HG03064 (cell line): Measurements from ENCODE around the gene ERBB4.
"Not testable (repeated sequence)": the region's sequence is repeated elsewhere in the genome, so short reads cannot be mapped to it uniquely, and the experiment has no call there.

ENCODE experiments used
- ATAC-seq: cut with Tn5 transposase; IDR thresholded peaks from one replicate; pipeline ENCODE4 v1.9.1; 2021; ENCODE audit warnings: low read depth; ENCODE audit not compliant: unreplicated experiment

The ERBB4 gene

DNA sequence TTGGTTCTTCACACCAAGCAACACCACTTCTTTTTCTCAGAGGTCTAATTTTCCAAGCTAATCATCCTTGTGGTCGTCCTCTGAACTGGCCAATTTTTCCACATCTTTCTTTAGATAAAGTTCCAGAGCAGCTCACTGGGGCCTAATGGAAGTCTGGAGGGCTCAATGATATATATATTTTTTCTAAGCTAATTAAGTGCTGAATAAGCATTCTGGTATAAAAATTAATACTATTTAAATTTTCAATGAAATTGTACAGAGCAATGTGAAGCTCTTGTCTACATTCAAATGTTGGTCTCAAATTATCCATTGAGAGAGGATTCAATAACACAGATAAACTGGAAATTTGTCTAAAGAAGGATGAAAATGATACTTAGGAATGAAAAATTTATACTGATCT lies 866.6 kb downstream of the ERBB4 start:
- ATAC-seq, result no peak

DNA sequence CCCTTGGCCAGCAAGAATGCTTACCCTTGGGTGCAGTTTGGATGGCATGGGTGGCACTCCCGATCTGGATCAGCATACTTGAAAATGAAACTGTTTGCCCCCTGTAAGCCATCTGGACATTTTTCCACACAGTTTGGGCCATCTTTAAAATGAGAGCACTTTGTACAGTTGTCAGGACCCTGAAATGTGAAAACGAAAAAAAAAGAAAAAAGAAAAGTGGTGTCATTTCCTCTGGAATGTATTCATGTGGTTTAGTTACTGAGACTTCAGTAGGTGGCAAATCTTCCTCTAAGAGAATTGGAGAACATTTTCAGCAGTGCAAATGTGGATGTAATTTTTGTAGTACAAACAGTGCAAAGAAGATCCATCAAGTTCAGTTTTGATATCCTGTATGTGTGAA lies 873.3 kb downstream of the ERBB4 start:
- no peak for ATAC-seq

DNA sequence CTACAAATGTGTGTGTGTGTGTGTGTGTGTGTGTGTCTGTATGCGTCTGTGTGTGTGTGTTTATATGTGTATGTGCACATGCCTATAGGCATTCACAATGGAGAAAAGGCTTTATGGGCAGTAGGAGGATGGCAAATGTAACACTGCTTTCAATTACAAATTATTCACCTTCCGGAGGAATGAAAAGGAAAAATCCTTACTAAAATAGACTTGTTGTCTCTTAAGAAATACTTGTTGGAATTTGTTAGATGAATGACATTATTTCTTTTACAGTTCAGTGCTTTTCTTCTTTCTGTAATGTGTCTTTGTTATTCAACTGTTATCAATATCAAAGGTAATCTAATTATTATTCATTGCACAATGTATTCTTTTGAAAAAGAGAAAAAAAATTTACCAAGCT lies 874.3 kb downstream of the ERBB4 start:
- ATAC-seq, result no peak

DNA sequence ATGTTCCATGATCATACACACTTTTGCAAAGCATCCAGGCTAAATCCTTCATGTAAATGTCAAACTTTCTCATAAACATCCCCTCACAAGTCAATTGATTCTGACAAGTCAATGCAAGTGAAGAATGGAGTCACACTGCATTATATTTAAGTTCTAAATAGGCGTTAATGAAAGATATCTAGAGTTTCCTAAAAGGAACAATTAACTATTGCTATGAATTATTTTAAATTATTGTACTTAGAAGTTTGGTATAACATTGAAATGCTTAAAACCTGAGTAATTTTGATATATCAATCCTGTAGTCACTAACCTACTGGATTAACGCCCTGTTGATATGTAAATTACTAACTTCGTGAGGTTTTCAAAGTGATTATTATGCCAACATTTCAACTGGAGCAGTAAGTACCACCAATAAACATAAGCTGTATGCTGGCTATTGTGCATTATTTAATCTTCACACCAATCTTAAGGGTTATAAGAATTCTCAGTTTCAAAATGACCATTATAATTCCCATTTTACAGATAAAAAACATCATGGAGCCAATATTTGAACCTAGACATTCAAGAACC lies 884.3 kb downstream of the ERBB4 start:
- no peak for ATAC-seq

DNA sequence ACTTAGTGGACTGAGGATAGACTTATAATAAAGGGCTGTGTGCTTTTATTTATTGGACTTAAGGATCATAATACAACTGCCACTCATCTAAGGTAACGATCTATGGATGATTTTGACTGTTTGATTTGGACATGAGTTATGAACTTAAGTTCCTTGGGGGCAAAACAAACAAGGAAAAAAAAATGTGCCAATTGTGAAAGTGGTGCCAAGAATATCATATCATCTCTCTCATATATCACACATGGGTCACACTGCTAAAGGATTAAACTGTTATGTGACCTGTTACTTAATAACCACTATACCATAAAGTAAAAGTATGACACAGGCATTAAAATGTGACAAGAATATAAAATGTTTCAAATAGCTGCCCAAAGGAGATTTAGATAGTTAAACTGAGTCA lies 886.3 kb downstream of the ERBB4 start:
- ATAC-seq, result no peak

DNA sequence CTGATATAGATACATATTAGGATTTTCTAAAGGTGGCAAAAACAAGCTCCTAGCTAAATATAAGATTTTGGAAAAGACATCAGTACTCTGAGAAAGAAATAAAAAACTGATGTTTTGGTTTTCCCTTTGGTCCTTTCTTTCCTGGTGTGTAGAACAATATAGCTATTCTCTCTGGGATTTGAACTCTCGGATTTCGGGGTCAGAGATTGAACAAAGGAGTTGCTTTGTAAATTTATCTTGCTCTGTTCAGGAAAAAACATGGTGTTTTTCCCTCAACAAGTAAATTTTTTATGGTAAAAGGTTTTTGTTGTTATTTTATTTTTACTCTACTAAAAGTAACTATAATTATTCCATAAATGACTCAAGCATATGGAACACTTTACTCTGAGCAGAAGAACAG lies 889.3 kb downstream of the ERBB4 start:
- ATAC-seq, result no peak

DNA sequence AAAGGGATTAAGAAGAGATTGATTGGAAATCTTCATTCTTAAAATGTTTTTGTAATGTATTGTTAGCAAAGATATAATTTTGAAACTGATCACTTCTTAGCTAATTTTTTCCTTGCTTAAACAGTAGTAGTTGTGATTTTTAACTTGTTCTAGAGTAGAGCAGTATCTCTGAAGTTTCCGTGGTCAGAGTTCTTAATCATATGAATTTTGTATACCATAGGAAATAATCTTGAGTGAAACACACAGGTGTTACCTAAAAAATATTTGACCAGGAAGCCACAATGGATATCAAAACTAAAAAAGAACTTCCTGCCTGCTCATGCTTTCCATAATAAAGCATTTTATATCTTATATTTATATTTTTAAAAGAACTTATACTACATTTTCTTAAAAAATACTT lies 907.1 kb downstream of the ERBB4 start:
- ATAC-seq, result no peak

DNA sequence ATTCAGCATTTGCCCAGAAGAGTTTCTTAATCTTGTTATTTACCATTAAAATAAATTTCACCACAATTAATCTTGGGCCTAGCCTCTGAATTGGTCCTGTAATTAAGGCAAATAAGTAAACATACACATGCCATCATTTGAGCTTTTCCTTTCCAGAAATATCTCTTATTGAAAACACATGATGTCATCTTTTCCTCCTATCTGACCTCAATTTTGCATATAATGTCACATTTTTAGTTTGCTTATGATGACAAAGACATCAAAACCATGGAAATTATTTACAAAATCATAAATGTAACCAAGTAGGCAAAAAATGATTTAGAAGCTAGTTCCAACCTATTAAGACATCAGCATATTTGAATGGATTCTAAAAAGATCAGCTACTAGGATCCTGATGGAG lies 915.5 kb downstream of the ERBB4 start:
- no peak for ATAC-seq

DNA sequence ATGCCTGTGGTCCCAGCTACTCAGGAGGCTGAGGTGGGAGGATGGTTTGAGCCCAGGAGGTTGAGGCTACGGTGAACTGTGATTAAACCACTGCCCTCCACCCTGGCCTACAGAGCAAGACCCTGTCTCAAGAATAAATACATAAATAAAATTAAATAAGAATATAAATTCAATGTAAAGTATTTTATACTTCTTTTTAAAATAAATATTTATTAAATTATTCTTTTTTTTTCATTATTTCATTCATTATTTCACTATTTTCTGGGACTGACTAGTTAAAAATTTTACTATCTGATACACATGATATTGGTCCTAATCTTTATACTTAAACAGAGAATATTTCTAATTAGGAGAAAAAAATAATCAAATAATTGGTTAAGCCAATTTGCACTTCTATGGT lies 917.6 kb downstream of the ERBB4 start:
- ATAC-seq, result no peak

DNA sequence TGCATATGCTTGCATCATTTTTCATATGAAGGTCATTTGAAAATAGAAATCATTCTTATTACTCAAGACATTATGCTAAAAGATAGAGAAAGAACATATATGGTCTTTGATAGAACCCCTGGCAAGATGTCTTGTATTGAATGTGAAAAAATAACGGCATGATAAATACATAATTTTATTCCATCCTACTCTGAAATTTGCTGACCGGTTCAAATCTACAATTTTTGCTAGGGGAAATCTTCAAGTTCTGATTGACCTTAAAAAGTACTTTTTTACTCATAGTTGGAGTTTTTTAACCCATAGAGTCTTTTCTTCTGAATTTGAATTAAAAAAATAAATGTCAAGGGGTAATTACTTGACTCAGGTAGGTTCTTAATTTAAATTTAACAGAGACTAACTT lies 920.8 kb downstream of the ERBB4 start:
- no peak for ATAC-seq

DNA sequence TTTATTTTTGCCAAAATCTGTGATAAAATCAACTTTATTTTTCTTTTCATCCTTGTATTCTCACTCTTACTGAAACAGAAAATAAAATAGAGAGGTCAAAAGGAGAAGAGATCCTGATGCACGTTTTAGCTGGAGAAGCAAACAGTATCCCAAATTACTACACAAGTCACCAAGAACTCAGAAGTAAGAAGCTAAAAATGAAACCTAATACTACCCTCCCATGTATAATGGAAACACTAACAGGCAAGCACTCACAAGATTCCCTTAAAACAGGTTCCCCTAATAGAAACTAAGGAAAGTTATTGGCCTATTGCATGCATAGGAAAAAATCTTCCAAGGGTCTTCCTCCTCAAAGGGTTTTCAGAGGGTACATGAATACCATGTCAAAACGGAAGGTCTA lies 927.0 kb downstream of the ERBB4 start:
- no peak for ATAC-seq

DNA sequence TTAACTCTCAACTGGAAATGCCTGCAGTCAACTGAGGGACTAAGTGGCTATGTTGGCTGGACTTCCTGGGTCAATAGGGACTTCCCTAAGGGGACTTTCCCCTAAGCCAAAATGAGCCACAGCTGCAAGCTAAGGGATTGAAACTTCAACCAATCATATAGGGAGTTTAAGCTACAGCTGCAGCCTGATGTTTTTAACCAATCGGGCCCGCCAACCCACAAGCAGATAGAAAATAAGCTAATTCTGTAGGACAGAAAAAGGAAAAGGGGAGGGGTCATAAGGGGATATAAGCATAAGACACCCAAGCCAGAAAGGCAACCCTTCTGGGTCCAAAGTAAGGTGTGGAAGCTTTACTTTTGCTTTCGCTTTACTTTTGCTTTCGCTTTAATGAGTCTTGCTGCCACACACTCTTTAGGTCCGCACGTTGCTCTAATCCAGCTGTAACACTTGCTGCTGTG lies 927.5 kb downstream of the ERBB4 start:
- ATAC-seq, result no peak

DNA sequence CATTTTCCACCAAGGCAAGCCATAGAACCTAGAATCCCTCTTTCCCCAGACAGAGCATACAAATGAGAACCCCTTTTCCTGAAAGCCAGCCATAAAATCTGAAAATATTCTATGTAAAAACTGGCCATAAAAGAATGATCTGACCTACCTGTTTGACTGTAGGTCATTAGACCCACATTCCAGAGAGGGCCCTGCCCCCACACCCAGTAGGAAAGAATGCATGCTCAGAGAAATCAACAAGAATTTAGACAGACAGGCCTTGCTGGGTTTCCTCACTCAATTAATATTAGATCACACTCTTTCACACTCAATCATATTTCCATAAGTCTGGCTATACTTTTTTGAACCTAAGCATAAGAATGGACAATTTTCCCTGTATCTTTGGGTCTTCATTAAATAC lies 929.5 kb downstream of the ERBB4 start:
- no peak for ATAC-seq

DNA sequence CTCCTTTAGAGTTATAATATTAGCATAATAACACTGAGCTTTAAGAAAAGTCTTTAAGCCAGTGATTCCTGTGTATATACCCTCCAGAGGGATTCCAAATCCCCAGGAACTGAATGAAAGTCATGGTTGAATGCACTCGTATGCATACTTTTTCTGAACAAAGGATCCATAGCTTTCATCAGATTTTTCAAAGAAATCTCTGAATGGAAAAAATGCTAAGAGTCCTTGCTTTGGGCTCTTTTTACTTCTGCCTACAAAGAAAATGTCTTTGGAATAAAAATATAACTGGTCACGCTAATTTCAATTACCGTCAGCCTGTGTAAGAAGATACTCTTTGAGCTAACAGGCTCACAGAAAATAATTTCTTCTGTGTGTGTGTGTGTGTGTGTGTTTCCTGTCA lies 939.5 kb downstream of the ERBB4 start:
- ATAC-seq, result no peak

DNA sequence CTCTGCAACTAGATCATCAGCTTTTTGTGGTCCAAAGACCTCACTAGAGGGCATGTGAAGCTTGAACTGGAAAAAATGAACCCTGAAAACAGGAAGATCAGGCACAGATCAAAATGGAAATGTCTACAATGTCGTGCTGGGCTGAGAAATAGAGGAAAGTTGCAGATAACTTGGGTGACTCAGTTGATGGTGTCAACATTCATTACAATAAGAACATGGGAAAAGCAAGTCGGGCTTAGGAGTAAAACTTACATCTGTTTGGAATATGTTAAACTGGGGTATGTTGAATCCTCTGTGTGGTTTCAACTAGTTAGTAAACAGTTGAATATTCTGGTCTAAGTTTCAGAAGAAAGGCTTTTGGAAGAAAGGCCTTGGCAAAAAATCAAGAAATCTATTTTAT lies 940.4 kb downstream of the ERBB4 start:
- ATAC-seq, result no peak

DNA sequence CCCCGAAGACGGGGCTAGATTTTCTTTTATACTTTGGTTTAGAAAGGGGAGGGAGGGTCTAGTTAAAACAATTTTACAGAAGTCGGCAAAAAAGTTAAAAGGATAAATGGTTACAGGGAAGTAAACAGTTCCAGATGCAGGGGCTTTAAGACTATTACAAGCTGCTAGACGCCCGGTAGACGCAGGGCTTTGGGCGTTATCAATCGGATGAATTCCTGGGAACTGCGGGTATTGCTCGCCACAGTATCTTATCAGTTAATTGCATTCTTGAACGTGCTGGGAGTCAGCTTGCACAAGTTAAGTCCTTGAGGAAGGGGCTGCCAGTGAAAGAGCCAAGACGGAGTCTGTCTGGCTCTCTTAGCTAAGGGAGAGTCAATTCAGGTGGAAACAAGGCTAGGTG lies 946.6 kb downstream of the ERBB4 start:
- not testable (repeated sequence) for ATAC-seq

DNA sequence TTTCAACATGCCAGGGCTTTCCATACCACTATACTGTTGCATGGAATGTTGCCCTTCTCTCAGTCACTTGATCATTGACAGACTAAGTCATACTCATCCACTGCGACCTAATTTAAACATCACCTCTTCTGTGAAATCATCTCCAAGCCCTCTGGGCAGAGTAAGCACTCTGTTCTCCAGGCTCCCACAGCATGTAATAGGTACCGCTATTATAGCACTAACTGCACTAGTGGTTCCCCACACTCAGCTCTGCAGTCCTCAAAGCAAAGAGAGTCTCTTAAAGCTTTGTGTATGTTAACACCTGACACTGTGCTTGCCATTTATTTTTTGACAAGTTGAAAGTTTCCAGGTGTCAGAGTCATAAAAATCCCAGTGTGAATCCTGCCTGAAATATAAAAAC lies 947.2 kb downstream of the ERBB4 start:
- ATAC-seq, result no peak

DNA sequence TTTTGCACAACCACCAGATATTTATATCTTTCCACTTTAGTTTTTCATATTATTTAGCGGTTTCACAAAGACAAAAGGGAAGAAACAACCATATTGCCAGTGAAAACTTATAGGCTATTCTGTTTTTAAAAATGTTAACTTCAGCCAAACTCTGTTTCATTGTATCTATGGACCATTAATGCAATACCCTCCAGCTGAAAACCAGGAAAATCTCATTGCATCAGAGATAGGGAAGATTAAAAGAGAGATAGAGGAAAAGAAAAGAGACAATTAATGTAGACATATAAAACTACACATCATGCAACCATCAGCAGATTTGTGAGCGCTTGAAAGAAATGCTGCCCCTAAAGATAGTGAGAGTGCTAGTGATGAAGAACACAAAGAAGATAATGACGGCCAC lies 970.2 kb downstream of the ERBB4 start:
- no peak for ATAC-seq

DNA sequence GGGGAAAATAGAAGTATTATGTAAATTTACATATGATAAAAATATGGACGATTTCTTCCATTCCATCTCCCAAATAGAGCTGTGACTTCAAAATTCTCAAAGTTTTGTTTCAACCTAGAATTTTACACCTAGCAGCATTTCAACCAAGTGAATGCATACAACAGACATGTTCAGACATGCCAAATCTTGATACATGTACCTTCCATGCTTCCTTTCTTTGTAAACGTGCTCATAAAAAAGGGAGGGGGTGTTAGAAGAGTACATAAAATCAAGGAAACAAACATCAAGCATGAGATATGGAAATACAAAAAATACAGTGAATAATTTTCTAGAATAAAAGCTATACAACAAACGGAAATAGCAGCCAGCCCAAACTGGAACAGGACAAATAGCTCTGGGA lies 974.2 kb downstream of the ERBB4 start:
- ATAC-seq, result no peak

DNA sequence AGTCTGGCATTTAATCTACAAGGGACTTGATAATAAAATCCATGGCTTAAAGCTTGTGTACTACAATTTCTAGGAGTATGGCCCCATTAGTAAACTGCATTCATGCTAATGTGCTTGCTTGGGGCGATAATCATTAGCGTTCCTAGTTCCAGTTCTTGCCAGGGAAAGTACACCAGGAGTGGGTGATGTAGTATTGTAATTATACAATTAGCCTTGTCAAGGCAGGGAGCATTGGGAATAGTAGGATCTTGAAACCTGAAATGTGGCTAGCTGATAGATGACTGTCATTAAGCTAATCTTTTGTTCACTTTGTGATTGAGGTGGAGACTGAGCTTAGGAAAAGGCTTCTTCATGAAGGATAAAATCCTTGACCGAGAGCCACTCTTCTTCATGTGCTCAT lies 993.0 kb downstream of the ERBB4 start:
- ATAC-seq, result no peak

DNA sequence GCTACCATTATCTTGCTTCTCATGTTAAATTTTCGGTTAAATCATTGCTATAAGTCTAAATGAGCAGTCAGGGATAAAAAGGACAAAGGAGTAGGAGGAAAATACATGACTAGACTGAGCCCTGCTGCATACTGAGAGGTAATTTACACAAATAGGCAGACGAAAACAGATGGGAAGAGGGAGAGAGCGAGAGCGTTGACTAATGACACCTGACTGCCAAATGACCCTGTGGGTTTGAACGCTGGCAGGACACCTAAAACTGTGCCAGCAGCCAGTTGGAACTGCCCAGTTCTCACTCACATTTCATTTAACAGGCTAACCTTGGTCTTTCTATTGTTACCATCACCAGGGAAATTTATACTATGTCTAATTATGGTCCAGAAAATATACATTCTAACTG lies 1004.0 kb downstream of the ERBB4 start:
- no peak for ATAC-seq

DNA sequence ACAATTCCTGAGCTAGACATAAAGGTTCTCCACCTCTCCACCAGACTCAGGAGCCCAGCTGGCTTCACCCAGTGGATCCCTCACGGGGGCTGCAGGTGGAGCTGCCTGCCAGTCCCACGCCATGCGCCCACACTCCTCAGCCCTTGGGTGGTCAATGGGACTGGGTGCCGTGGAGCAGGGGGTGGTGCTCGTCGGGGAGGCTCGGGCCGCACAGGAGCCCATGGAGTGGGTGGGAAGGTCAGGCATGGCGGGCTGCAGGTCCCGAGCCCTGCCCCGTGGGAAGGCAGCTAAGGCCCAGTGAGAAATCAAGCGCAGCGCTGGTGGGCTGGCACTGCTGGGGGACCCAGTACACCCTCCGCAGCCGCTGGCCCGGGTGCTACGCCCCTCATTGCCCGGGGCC lies 1014.4 kb downstream of the ERBB4 start:
- ATAC-seq, result not testable (repeated sequence)

DNA sequence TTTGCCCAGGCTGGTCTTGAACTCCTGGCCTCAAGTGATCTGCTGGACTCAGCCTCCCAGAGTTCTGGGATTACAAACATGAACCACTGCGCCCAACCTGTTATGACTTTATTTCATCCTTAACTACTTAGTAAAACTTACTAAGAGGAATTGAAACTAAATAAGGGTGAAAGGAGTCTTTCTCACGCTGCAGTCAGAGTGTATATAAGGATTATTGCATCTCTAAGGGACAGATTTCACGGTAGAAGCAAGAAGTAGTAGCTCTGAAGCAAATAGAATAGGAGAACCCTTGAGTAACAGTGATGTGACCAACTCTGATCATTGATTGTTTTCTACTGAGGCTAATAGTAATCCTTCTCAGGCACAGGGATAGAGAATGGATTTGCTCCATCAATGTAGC lies 1022.1 kb downstream of the ERBB4 start:
- no peak for ATAC-seq
